ENCODE data around the gene SLC16A12. TPM values are rescaled to one million over a fixed set of nuclear protein-coding genes. Genes with fewer than 3 reads are reported as not detected.

SLC16A12 gene, protein sequence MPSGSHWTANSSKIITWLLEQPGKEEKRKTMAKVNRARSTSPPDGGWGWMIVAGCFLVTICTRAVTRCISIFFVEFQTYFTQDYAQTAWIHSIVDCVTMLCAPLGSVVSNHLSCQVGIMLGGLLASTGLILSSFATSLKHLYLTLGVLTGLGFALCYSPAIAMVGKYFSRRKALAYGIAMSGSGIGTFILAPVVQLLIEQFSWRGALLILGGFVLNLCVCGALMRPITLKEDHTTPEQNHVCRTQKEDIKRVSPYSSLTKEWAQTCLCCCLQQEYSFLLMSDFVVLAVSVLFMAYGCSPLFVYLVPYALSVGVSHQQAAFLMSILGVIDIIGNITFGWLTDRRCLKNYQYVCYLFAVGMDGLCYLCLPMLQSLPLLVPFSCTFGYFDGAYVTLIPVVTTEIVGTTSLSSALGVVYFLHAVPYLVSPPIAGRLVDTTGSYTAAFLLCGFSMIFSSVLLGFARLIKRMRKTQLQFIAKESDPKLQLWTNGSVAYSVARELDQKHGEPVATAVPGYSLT
- total RNA-seq (2014; rRNA removed; shearing (Covaris generic)) = 0.32 and 1.0 TPM in 2 replicates

GRCh38 chr10:89535171-89536012 is at the start of gene SLC16A12:
Gene SLC16A12, minus strand, starts transcription at chr10:89535594. Its CDS starts 73,016 bp downstream, at chr10:89462578.
- DNase-seq (ENCODE audit: low read depth) = peak; percentile 24

GRCh38 chr10:89582022-89582421 is 46.6 kb upstream of the SLC16A12 start:
- DNase-seq (ENCODE audit: low read depth) = no peak

- DNase-seq (ENCODE audit: low read depth) = no peak
Measured at GRCh38 chr10:89580243-89580642, 44.8 kb upstream of the SLC16A12 start.

- DNase-seq (ENCODE audit: low read depth) = no peak
Measured at GRCh38 chr10:89576696-89577095, 41.3 kb upstream of the SLC16A12 start.

- no peak for DNase-seq (ENCODE audit: low read depth)
Measured at GRCh38 chr10:89576022-89576421, 40.6 kb upstream of the SLC16A12 start.

GRCh38 chr10:89575031-89575430 is 39.6 kb upstream of the SLC16A12 start:
- DNase-seq (ENCODE audit: low read depth) = no peak

- DNase-seq (ENCODE audit: low read depth) = no peak
Measured at GRCh38 chr10:89574368-89574767, 39.0 kb upstream of the SLC16A12 start.

DNA sequence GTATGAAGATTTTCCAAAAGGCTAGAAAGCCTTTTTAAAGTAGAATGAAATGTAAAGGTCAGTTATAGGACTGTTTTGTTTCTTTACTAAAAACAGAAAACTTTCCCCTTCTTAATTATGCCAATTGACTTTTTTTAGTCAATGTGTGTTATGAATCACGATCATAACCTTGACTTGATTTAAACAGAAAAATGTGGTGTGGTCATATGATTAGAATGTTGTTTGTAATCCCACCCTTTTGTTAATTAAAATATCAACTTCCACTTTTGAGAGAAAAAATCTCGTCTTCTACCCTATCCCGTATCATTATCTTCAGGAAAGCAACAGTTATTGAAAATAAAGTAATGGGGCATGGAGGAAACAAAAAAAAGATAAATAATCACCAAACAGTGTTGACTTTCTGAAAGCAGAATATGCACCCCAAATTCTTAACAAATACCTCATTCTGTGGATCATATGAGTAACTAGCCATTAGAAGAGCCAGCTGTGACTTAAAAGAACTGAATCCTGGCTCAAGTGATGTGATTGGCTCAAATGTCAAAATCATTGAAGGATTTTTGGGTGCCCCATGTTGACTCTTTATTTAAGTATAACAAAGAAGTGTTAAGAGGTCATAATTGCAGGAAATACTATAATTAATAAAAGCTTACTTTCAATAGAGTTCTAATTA is 32.3 kb upstream of the SLC16A12 start:
- DNase-seq (ENCODE audit: low read depth) = no peak

GRCh38 chr10:89566992-89567391 is 31.6 kb upstream of the SLC16A12 start:
- no peak for DNase-seq (ENCODE audit: low read depth)

- peak; percentile 15 for DNase-seq (ENCODE audit: low read depth)
Measured at GRCh38 chr10:89566095-89566950, 30.9 kb upstream of the SLC16A12 start.

DNA sequence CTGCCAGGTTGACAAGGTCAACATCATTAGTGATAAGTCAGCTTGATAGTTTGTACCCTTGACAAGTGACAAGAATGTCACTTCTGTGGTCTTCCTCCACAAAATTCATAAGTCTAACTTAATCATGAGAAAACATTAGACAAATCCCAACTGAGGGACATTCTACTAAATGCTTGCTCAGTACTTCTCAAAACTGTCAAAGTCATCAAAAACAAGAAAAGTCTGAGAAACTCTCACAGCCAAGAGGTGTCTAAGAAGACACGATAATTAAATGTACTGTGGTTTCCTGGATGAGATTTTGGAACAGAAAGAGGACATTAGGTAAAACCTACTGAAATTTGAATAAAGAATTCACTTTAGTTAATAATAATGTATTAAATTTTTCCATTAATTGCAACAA is 29.8 kb upstream of the SLC16A12 start:
- no peak for DNase-seq (ENCODE audit: low read depth)

GRCh38 chr10:89563861-89564478 is 28.6 kb upstream of the SLC16A12 start:
- DNase-seq (ENCODE audit: low read depth) = peak; percentile 57

GRCh38 chr10:89563311-89563710 is 27.9 kb upstream of the SLC16A12 start:
- DNase-seq (ENCODE audit: low read depth) = no peak

- peak; percentile 27 for DNase-seq (ENCODE audit: low read depth)
Measured at GRCh38 chr10:89556600-89556999, 21.2 kb upstream of the SLC16A12 start.

DNA sequence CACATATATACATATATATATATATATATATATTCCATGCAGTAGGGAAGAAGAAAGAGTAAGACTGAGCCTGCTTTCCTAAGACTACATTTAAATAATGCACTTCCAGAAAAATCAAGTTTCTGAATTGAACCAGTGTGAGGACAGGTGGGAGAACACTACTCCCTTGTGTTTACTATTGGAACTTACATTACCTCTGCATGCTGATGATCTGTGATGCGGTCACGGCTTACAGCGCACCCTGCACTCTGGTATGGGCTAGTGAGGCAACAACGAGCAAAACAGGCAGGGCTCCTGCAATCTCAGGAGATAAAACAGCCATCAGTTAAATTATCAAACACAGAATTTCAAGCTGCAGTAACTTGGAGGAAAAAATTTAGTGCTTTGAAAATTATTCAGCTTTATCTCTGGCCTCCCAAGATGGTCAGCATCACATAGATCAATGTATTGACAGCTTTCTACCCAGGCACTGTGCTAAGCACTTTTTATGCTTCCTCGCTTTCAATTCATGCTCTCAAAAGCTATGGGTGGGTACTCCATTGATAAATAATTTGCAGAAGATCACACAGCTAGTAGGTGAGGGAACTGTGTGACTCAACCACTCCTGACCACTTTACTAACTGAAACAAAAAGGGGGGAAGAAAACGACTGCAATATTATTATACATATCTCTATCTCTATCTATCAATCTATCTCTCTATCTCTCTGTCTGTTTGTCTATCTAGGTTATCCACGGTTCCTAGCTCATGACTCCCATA is 20.5 kb upstream of the SLC16A12 start:
- DNase-seq (ENCODE audit: low read depth) = peak; percentile 57

- DNase-seq (ENCODE audit: low read depth) = no peak
Measured at GRCh38 chr10:89554433-89554832, 19.0 kb upstream of the SLC16A12 start.

- DNase-seq (ENCODE audit: low read depth) = peak; percentile 98
Measured at GRCh38 chr10:89553064-89553734, 17.8 kb upstream of the SLC16A12 start.

GRCh38 chr10:89552213-89552612 is 16.8 kb upstream of the SLC16A12 start:
- no peak for DNase-seq (ENCODE audit: low read depth)

- DNase-seq (ENCODE audit: low read depth) = peak; percentile 37
Measured at GRCh38 chr10:89550509-89550908, 15.1 kb upstream of the SLC16A12 start.

Measured in M059J (cell line).